KMS-11 (cell line): ENCODE measurements around the gene C6orf47.

ENCODE experiments used
- H2AFZ ChIP-seq: fragments of 200-600 bp; sonication (generic); 2 replicates; pipeline ENCODE4 v1.6.1; 2016; ENCODE audit warnings: antibody characterized with exemption, mixed run types, low read depth
- H3K27ac ChIP-seq: fragments of 200-600 bp; sonication (generic); 2 replicates; pipeline ENCODE4 v1.6.1; 2016; ENCODE audit warnings: mild to moderate bottlenecking, mixed run types
- H3K27me3 ChIP-seq: fragments of 200-600 bp; sonication (generic); 2 replicates; pipeline ENCODE4 v1.6.1; 2017; ENCODE audit warnings: mild to moderate bottlenecking, low read depth, mixed run types, moderate library complexity; ENCODE audit not compliant: insufficient read depth
- H3K36me3 ChIP-seq: fragments of 200-600 bp; sonication (generic); 2 replicates; pipeline ENCODE4 v1.6.1; 2017; ENCODE audit warnings: mild to moderate bottlenecking, mixed run types; ENCODE audit not compliant: insufficient read depth
- H3K4me1 ChIP-seq: fragments of 200-600 bp; sonication (generic); 2 replicates; pipeline ENCODE4 v1.6.1; 2016; ENCODE audit warnings: mild to moderate bottlenecking, low read depth, mixed run types; ENCODE audit not compliant: poor library complexity, severe bottlenecking
- H3K4me2 ChIP-seq: fragments of 200-600 bp; sonication (generic); 2 replicates; pipeline ENCODE4 v1.7.0; 2016; ENCODE audit warnings: mild to moderate bottlenecking, mixed run types
- H3K4me3 ChIP-seq: fragments of 200-600 bp; sonication (generic); IDR thresholded peaks from 2 replicates; pipeline ENCODE4 v1.6.1; 2017; ENCODE audit warnings: low read depth, low read length, mixed read lengths; ENCODE audit not compliant: insufficient read depth
- H3K79me2 ChIP-seq: fragments of 200-600 bp; sonication (generic); 2 replicates; pipeline ENCODE4 v1.6.1; 2016; ENCODE audit warnings: low read depth, mixed run types; ENCODE audit not compliant: insufficient read depth
- H3K9ac ChIP-seq: fragments of 200-600 bp; sonication (generic); 2 replicates; pipeline ENCODE4 v1.6.1; 2016; ENCODE audit warnings: mild to moderate bottlenecking, mixed run types
- H4K20me1 ChIP-seq: fragments of 200-600 bp; sonication (generic); 2 replicates; pipeline ENCODE4 v1.6.1; 2016; ENCODE audit warnings: mild to moderate bottlenecking, mixed run types; ENCODE audit not compliant: insufficient read depth
- TF ChIP-seq, protein P1 (sequence below): fragments of 200-600 bp; sonication (generic); conservative IDR thresholded peaks from 2 replicates; pipeline ENCODE4 v1.6.1; 2017; ENCODE audit warnings: low read depth, mild to moderate bottlenecking, antibody characterized with exemption, low read length, moderate library complexity, mixed read lengths

C6orf47 gene

DNA sequence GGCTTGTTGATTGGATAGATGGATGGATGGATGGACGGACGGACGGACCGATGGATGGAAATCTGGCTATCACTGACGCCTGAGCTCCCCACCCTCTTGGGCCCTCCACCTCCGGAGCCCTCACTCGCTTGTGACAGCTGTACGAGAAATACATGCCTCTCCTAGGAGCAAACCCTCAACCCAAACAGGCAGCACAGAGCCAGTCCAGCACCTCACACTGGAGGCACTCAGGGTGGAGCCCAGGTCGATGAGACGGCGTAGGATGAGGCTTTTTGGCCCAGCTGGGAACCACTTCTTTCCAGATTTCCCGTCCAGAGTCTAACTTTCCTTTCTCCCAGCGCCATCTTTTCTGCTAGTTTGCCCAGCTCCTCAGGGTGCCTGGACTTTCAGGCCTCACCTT lies 23.0 kb upstream of the C6orf47 start:
- Histone ChIP-seq H3K79me2 (no peaks in the 10 kb centered on the region), H3K4me1 (peaks cover 24% of the 10 kb centered on the region), H3K9ac (no peak overlapping the region), H3K27ac (no peak overlapping the region), H2AFZ (no peak overlapping the region), H3K4me2 (no peak overlapping the region), H4K20me1 (no peaks in the 10 kb centered on the region), H3K4me3 (no peak overlapping the region), H3K36me3 (no peaks in the 10 kb centered on the region), H3K27me3 (no peaks in the 10 kb centered on the region)
- TF ChIP-seq, protein P1, sequence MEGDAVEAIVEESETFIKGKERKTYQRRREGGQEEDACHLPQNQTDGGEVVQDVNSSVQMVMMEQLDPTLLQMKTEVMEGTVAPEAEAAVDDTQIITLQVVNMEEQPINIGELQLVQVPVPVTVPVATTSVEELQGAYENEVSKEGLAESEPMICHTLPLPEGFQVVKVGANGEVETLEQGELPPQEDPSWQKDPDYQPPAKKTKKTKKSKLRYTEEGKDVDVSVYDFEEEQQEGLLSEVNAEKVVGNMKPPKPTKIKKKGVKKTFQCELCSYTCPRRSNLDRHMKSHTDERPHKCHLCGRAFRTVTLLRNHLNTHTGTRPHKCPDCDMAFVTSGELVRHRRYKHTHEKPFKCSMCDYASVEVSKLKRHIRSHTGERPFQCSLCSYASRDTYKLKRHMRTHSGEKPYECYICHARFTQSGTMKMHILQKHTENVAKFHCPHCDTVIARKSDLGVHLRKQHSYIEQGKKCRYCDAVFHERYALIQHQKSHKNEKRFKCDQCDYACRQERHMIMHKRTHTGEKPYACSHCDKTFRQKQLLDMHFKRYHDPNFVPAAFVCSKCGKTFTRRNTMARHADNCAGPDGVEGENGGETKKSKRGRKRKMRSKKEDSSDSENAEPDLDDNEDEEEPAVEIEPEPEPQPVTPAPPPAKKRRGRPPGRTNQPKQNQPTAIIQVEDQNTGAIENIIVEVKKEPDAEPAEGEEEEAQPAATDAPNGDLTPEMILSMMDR: no peak

DNA sequence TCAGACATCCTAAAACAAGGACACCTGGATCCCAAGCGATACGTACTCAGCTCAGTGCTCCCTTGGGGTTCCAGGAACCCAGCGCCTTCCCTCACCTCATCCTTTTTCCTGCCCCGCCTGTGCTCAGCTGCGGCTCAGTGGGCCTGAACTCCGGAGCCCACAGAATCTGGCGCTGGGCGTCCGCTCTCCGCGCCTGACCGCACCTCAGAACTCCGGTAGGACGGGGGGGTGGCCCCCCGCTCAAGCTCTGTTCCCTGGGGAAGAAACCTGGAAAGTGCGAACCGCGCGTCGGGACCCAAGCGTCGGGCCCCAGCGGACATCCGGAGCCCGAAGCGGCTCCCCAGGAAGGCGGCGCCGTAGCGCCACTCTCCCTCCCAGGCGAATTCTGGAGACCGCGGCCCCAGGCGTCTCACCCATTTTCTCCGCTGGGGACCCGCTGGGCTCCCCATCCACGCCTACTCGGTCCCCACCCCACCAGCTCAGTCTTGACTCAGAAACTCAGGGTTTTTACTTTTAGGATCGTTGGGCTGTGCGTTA lies 20.6 kb upstream of the C6orf47 start:
- H3K27ac ChIP-seq: no peak overlapping the region
- no peak overlapping the region for H2AFZ ChIP-seq
- H3K36me3 ChIP-seq: no peaks in the 10 kb centered on the region
- no peaks in the 10 kb centered on the region for H3K27me3 ChIP-seq
- H3K9ac ChIP-seq: no peak overlapping the region
- no peaks in the 10 kb centered on the region for H4K20me1 ChIP-seq
- H3K4me1 ChIP-seq: peaks cover 48% of the 10 kb centered on the region
- no peaks in the 10 kb centered on the region for H3K79me2 ChIP-seq
- no peak overlapping the region; the same call in 1 of the 2 replicates for H3K4me2 ChIP-seq
- TF ChIP-seq, protein P1: no peak
- H3K4me3 ChIP-seq: no peak overlapping the region

DNA sequence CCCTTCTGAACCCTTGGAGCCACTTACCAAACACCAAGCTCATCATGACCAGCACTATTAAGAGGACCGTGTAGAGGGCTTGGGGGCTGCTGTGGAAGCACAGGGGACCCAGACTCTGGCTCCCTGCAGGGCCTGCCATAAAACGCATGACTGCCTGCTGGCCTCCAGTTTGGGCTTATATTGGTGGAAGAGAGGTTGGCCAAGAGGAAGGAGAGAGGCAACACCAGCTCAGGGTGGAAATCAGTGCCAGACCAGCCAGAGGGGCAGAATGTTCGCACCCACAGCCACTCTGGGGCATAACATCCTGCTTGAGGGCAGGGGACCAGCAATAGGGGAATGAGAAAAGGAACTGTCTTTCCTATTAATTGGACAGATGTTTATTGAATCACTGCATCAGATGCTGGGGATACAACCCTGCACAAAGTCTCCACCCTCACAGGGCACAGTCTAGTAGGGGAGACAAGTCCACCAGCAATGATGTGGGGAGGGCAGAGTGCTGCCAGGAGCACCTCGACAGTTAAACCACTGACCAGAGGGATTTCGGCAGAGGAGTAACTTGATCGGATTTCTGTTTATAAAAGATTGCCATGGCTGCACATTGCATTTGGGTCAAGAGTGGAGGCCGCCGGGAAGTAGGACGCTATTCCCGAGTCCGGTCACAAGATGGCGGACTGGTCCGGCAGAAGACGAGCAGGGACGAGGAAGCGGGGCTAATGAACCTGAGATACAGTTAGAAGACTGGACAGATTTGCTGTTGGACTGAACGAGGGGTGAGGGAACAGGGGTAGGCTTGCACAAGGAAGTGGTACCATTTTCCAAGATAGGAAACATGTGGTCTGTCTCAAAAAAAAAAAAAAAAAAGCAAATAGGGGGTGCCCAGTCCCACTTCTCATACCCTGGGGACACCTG lies 19.9 kb upstream of the C6orf47 start, which contains the start of gene LY6G5C:
Gene LY6G5C (minus strand): TSS at position 842 of the 909 bp plus-strand sequence. CDS start 694 bp downstream, at position 148.
- Histone ChIP-seq H3K79me2 (no peaks in the 10 kb centered on the region), H3K27me3 (no peaks in the 10 kb centered on the region), H3K4me3 (no peak within 1 kb of the TSS), H3K4me2 (peak within 1 kb of the TSS; percentile 45; the same call in 1 of the 2 replicates), H4K20me1 (no peaks in the 10 kb centered on the region), H3K27ac (no peak within 1 kb of the TSS), H3K9ac (peak within 1 kb of the TSS; percentile 27; the same call in 1 of the 2 replicates), H3K36me3 (no peaks in the 10 kb centered on the region), H3K4me1 (peaks cover 49% of the 10 kb centered on the region), H2AFZ (peak within 1 kb of the TSS; percentile 76)
- TF ChIP-seq, protein P1: peak; percentile 59

DNA sequence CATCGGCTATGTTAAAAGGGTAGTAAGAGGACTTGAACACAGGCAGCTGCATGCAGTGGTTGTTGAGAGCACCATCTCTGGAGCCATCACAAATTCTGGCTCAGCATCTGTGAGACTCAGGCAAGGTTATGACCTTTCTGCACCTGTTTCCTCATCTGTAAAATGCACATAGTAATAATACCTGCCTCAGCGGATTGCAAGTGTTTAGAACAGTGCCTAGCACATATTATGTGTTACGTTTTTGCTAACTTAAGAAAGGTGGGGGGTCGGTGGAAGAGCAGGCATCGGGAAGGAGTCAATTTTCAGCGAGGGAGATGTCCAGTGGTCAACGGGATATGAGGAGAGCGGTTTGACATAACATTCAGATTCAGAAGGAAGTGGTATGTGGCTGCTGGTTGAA lies 17.4 kb upstream of the C6orf47 start:
- H2AFZ ChIP-seq: no peak overlapping the region; the same call in 1 of the 2 replicates
- H3K9ac ChIP-seq: no peak overlapping the region
- peak overlapping the region; percentile 13; the same call in 1 of the 2 replicates for H3K4me2 ChIP-seq

More for the DNA sequence above, 17.4 kb upstream of the C6orf47 start:
- Histone ChIP-seq H3K79me2 (no peaks in the 10 kb centered on the region), H3K36me3 (no peaks in the 10 kb centered on the region), H4K20me1 (no peaks in the 10 kb centered on the region), H3K27me3 (no peaks in the 10 kb centered on the region), H3K4me1 (peaks cover 49% of the 10 kb centered on the region), H3K4me3 (no peak overlapping the region), H3K27ac (peak overlapping the region; percentile 30; the same call in 1 of the 2 replicates)
- TF ChIP-seq, protein P1: no peak
